NK-92 (cell line): Measurements from ENCODE around the gene PIK3CA.
"Not testable (repeated sequence)": the region's sequence is repeated elsewhere in the genome, so short reads cannot be mapped to it uniquely, and the experiment has no call there.

Experiments
- DNase-seq: peaks from one replicate; lab custom pipeline; 2025; ENCODE audit not compliant: unreplicated experiment; lab: John Stamatoyannopoulos, UW

PIK3CA gene

DNA sequence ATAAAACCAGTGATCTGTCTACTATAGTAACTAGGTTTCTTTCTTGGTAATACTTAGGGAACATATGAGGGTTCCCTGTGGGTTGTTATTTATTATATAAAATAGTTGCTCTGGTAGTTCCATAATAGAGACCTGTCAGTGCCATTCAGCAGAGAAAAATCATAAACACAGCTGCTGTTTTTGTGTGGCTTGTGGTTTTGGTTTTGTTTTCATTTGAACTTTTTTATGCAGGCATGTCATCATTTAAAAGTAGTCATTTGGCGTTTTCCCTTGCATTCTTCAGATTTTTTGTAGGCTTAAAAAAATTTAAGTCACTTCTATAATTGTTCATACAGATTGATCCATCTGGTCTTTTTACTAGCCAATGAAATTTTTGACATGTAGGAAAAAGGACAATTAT lies 47.9 kb downstream of the PIK3CA start:
- no peak for DNase-seq

DNA sequence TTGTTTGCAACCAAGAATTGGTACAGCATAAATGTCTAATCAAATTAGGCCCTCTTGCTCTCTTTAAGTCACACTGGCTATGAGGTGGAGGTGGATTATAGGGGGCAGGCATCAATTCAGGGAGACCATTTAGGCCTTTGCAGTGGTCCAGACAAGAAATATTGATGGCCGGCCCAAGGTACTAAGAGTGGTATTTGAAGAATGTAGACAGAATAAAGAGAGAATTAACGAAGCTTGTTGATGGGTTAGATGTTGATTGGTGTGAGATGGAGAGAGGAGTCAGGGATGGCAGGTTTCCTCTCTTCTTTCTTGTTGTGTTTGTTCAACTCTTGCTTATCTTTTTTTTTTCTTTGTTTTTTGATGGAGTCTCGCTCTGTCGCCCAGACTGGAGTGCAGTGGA lies 48.5 kb downstream of the PIK3CA start:
- no peak for DNase-seq

DNA sequence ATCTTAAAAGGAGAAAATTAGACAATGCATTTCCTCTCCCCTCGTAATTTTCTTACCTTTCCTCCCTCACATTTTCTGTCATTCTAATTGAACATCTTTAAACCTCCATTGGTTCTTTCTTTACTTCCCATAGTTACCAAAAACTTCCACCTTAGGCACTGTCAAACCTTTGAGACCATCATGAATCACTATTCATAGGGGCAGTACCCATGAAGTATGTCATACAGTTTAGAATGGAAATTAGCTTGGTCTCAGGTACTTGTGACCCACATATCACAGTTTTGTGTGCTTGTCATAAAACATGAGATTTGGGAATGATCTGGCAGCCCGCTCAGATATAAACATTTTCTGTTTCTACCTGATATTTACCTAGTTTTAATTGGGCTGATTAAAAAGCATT lies 52.6 kb downstream of the PIK3CA start:
- DNase-seq, result no peak

DNA sequence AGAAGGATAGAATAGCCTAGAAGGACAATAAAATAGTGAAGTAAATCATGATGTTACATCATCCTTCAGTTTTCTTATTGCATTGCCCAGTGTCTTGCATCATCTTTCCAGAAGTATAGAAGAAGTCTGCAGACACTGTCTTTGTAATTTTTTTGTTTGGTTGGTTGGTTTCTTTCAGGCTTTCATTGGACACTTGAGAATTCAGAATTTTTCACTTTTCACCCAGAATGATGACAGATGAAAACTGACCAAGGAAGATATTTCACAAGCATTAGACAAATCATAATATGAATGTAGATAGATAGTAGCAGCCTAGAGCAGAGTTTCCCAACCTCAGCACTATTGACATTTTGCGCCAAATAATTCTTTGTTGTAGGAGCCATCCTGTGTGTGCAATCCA lies 67.4 kb downstream of the PIK3CA start:
- DNase-seq, result not testable (repeated sequence)

DNA sequence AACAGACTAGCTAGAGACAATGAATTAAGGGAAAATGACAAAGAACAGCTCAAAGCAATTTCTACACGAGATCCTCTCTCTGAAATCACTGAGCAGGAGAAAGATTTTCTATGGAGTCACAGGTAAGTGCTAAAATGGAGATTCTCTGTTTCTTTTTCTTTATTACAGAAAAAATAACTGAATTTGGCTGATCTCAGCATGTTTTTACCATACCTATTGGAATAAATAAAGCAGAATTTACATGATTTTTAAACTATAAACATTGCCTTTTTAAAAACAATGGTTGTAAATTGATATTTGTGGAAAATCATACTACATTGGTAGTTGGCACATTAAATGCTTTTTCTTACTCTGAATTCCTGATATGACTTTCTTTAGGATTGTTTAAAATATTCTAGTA lies 70.1 kb downstream of the PIK3CA start:
- not testable (repeated sequence) for DNase-seq

DNA sequence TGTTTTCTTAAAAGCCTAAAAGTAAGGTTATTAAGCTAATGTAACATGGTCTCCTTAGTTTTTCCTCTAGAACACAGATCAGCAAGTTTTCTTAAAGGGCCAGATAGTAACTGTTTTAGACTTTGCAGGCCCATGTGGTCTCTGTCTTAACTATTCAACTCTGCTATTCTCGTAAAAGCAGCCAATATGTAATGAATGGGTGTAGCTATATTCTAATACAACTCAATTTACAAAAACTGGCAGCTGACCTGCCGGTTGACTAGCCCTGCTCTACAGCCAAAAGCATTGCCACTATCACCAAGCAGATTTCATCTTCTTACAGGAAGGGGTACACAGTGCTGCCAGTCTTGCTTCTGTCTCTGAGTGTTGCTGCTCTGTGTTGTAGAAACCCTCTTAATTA lies 75.4 kb downstream of the PIK3CA start:
- DNase-seq, result no peak

DNA sequence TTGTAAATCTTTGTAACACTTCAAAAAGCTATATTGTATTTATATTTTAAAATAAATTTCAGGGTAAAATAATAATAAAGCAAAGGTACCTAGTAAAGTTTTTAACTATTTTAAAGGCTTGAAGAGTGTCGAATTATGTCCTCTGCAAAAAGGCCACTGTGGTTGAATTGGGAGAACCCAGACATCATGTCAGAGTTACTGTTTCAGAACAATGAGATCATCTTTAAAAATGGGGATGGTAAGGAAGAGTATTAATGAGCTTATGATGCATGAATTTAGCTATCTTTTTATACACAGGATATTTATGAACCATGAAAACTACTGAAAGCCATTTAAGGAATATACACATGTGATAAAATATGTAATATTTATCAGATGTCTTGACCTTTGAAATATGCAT lies 76.4 kb downstream of the PIK3CA start:
- no peak for DNase-seq

DNA sequence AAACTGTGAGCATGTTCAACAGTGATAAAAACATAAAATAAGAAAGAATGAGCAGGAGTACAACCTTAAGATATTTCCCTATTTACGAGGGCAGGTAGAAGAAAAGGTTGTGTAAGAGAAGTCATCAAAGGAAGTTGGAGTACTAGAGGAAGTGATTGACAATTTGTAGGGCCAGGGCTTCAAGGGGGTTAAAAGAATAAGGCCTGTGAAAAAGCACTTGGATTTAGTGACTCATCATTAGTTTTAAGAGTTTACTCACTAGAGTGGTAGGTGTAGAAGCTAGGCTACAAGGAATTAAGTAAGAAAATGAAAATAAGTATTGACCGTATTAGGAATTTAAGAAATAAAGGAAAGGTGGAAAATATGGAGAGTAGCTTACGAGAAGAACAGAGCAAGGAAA lies 79.2 kb downstream of the PIK3CA start:
- DNase-seq, result no peak

DNA sequence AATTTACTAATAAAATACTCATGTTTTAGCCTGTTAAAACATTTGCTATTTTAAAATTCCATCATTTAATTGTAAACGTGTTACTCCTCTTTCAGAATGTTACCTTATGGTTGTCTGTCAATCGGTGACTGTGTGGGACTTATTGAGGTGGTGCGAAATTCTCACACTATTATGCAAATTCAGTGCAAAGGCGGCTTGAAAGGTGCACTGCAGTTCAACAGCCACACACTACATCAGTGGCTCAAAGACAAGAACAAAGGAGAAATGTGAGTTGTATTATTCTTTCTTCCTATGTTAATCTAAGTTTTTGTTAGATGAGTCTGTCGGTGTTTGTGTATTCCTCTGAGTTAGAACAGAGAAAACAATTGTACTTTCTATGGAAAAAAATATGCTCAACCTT lies 81.0 kb downstream of the PIK3CA start:
- no peak for DNase-seq

DNA sequence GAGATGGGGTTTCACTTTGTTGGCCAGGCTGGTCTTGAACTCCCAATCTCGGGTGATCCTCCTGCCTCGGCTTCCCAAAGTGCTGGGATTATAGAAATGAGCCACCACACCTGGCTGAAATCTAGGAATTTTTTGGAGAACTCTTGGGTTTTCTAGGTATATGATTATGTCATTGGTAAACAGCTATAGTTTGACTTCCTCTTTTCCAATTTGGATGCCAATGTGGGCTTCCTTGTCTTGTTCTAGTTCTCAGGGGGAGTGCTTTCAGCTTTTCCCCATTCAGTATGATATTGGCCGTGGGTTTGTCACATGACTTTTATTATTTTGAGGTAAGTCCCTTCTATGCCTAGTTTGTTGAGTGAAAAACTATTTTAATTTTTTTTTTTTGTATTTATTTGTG lies 84.9 kb downstream of the PIK3CA start:
- DNase-seq, result no peak

DNA sequence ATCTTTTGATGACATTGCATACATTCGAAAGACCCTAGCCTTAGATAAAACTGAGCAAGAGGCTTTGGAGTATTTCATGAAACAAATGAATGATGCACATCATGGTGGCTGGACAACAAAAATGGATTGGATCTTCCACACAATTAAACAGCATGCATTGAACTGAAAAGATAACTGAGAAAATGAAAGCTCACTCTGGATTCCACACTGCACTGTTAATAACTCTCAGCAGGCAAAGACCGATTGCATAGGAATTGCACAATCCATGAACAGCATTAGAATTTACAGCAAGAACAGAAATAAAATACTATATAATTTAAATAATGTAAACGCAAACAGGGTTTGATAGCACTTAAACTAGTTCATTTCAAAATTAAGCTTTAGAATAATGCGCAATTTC lies 86.0 kb downstream of the PIK3CA start:
- no peak for DNase-seq

DNA sequence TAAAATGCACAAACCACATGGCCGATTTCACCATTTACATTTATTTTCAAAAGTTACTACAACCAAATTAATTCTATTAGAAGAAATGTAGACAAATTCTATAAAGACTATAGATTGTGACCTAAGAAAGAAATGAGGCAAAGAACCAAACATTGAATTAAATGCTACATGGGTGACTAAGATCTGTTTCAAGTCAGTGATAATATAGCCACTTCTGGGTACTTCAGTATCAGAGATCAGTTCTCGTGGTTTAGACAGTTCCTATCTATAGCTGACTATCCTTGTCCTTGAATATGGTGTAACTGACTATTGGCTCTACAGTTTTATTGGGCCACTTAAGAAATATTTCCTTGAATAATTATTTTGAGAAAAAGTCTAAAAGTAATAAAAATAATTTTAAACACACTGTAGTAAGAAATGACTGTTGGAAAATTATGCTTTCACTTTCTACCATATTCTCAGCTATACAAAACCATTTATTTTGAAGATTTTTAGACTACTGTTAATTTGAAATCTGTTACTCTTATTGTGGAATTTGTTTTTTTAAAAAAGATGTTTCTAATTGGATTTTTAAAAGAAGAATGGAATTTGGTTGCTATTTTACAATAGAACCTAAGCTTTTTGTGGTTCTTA lies 88.6 kb downstream of the PIK3CA start:
- no peak for DNase-seq

DNA sequence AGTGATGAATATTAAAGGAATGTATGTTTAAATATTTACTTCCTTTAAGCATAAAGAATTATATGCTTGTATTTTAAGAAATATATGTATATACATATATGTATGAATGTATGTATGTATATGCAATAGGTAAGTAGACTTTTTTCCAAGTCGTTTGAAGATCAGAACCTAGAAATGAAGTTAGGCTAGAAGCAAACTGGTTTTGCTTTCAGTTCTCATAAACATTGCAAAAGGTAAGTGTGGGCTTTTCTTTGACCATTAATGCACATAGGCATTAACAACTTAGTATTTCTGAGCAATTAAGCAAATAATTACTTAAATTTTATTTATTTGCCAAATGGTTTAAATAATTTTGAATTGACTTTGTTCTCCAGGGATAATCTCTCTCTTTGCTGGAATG lies 92.1 kb downstream of the PIK3CA start:
- not testable (repeated sequence) for DNase-seq

DNA sequence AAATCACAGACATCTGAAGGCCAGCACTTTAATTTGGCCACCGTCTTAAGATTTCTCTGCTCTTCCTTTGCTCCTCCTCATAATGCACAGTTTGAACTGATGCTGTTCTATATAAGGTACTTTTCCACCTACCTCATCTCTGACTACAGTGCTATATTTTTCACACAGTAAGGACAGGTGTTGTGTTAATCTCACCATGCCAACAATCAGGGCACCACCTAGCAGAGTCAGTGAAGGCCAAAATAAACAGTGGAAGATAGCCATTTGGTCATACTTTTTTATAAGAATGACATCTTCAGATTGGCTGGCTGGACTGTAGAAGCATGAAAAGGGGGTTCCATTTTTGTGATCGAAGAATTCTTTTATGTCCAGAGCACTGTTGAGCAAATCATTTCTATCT lies 94.7 kb downstream of the PIK3CA start:
- not testable (repeated sequence) for DNase-seq

DNA sequence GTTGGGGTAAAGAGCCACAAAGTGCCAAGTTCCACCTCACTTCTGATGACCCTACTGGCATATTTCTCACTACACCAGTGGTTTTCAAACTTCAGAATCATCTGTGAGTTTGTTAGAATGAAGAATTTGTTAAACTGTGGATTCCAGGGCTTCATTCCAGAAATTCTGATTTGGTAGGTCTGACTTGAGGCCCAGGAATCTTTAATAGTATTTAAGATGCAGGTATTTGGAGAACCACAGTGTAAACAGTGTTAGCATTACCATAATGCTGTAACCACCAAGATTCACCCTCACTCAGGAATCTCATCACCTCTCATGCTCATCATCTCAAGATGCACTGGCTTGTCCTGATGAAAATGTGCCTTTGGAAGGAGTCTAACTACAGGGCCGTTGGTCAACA lies 96.7 kb downstream of the PIK3CA start:
- no peak for DNase-seq

DNA sequence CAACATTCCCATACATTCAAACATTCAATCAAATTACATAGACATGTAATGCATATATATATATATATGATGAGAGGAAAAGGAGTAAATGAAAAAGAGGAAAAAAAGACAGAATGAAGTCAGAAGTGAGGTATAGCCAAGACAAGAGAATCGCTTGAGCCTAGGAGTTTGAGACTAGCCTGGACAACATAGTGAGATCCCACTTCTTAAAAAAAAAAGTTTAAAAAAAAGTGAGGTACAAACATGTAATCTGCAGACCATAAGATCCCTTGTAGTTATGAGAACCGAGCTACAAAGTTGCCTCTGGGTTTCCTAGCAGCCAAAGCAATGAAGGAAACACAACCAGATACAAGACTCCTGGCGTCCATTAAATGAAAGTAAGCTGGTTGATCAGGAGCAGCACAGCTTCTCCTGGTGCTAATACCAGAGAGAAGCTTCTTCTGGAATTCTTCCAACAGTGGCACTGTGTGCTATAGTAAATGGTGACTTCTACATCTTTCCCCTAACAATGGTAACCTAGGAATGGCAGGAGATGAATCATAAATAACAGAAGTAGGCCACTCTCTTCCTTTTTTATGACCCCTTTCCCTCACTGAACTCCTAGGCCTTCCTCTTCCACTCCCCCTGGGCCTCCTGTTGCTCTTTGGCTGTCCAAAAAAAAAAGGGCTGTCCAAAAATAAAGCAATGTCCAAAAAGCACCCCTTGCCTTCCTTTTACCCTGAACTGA lies 99.3 kb downstream of the PIK3CA start:
- DNase-seq, result no peak

DNA sequence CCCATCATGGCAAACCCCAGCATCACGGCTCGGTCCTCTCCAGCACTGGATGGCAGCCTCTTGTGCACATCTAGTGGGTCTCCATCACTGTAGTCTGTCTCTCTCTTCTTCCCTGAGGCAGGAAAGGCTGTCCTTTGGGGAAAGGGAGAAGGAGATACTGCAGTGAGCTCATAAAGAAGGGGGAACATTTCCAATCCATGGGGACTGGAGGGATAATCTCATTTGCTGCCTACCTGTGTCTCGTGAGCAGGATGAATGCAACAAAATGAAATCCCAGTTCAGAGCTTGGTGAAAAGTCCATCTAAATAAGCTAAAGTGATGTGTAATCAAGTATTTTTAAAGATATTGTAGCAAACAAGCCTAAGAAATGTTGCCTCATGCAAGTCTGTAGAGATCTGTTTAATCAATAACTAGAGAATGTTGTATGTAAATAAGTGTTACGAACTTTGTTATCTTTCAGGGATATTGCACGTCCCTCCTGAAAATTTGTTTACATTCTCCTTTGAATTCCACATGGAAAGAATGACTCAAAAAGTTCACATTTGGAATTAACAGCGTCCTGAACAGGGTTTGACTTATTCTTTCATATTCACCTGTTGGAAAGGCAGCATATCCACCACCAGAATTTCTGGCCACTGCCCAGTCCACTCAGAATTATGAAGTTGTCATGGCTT lies 102.8 kb downstream of the PIK3CA start, which contains the start of gene KCNMB3:
Gene KCNMB3, minus strand, starts transcription at position 312 of the 674 bp plus-strand sequence. Its CDS starts 124 bp downstream, at position 188.
- no peak for DNase-seq

DNA sequence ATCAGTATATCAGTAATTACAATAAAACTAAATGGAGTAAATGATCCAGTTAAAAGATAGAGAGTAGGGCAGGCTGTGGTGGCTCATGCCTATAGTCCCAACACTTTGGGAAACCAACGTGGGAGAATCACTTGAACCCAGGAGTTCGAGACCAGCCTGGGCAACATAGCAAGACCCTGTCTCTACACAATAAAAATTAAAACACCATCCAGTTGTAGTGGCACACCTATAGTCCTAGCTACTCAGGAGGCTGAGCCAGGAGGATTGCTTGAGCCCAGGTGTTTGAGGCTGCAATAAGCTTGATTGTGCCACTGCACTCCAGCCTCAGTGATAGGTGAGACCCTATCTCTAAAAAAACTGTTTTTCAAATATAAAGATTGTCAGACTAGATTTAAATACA lies 108.7 kb downstream of the PIK3CA start:
- DNase-seq, result no peak

DNA sequence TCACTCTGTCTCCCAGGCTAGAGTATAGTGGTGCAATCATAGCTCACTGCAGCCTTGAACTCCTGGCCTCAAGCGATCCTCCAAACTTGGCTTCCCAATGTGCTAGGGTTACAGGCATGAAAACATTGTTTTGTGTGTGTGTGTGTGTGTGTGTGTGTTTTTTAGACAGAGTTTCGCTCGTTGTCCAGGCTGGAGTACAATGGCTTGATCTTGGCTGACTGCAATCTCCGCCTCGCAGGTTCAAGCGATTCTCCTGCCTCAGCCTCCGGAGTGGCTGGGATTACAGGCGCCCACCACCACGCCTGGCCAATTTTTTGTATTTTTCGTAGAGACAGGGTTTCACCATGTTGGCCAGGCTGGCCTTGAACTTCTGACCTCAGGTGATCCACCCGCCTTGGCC lies 109.6 kb downstream of the PIK3CA start:
- DNase-seq, result not testable (repeated sequence)

DNA sequence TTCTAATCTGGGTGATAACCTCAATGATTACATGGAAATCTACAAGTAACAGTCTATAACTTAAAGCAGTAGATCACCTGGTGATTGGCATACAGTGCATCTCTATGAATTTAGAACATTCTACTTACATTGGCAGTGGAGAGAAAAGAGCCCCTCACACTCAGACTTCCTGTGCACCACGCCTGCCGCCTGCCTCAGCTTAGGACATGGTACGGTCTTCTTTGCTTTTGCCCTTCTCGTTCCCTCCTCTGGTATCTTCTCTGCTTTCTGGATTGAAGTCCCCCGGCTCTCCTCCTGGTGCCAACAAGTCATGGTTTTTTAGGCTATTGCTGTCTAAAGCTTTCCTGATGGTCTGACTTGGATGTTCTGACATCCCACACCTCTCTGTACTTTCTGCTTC lies 110.7 kb downstream of the PIK3CA start:
- no peak for DNase-seq

DNA sequence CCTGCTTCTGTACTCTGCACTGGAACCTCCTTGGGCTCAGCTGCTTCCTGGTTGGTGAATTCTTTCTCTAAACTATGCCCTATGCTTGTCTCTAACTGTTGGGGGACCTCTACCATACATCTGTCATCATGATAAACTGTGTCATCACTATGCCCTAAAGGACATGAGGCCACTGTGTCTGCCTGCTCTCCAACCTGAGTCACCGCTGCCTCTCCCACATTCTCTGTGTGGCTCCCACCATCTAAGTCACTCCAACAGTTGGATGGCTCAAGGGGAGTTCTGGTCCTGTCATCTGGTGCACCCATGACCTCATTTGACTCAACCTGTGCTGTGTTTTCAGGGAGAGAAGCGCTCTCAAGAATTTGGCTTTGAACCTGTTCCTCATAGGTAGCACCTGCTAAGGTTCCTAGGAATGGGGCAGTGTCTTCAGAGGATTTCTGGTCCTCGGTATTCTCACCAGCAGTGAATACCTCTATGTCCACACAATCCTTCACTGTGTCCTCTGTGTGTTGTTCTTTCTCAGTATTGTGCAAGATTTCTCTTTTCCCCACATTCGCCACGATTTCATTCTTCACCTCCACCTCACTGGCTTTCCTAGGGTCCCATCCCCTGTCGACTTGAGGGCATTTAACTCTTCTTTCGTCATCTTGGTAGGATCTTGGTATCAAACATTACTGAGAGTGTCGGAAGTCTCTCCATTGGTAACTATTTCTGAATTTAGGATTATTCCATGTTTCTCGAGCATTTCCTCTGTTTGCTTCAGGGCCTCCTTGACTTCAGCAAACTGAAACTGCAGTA lies 112.0 kb downstream of the PIK3CA start:
- DNase-seq, result not testable (repeated sequence)
